ENCODE results near the gene TREX2. TPM values are rescaled to one million over a fixed set of nuclear protein-coding genes. Genes with fewer than 3 reads are reported as not detected.

TREX2 gene
- total and polyA plus RNA-seq, 9 donors = 0.35 to 2.3 (median 0.77) TPM; not detected in 2

- no peak overlapping the region for H3K27ac ChIP-seq
- 75 to 89% (median 82%) methylated on average over 11 of the region's 11 CpGs for WGBS, 3 donors
- no peak for DNase-seq
- H3K36me3 ChIP-seq = no peaks in the 10 kb centered on the region
- TF ChIP-seq CTCF (IDR thresholded peaks at IDR 0.05) (no peak), EP300 (IDR thresholded peaks at IDR 0.05) (no peak), POLR2A (IDR thresholded peaks at IDR 0.05) (no peak)
- no peak overlapping the region for H3K4me3 ChIP-seq
- intact Hi-C loops (cut with DNase I) = no loop called here
- no peaks in the 10 kb centered on the region for H3K9me3 ChIP-seq
- peaks cover 3% of the 10 kb centered on the region for H3K4me1 ChIP-seq (ENCODE audit: insufficient read depth)
- no peaks in the 10 kb centered on the region for H3K27me3 ChIP-seq
These were observed 47.2 kb upstream of the TREX2 start for GRCh38 chrX:153493085-153493484.

GRCh38 chrX:153492543-153492942 is 46.7 kb upstream of the TREX2 start:
- TF ChIP-seq POLR2A (IDR thresholded peaks at IDR 0.05) (no peak), CTCF (IDR thresholded peaks at IDR 0.05) (no peak), EP300 (IDR thresholded peaks at IDR 0.05) (no peak)
- Histone ChIP-seq H3K27me3 (no peaks in the 10 kb centered on the region), H3K9me3 (no peaks in the 10 kb centered on the region), H3K4me1 (ENCODE audit: insufficient read depth) (peaks cover 8% of the 10 kb centered on the region), H3K27ac (no peak overlapping the region), H3K4me3 (no peak overlapping the region), H3K36me3 (no peaks in the 10 kb centered on the region)
- intact Hi-C loops (cut with DNase I) = no loop called here
- no peak for DNase-seq
- 79 to 88% (median 83%) methylated on average over 12 of the region's 12 CpGs for WGBS, 3 donors

- Histone ChIP-seq H3K4me1 (ENCODE audit: insufficient read depth) (peaks cover 10% of the 10 kb centered on the region), H3K27me3 (no peaks in the 10 kb centered on the region), H3K36me3 (no peaks in the 10 kb centered on the region), H3K4me3 (no peak overlapping the region), H3K9me3 (no peaks in the 10 kb centered on the region), H3K27ac (no peak overlapping the region)
- 27 to 48% (median 43%) methylated on average over 11 of the region's 11 CpGs for WGBS, 3 donors
- DNase-seq = no peak
- TF ChIP-seq EP300 (IDR thresholded peaks at IDR 0.05) (no peak), POLR2A (IDR thresholded peaks at IDR 0.05) (no peak), CTCF (IDR thresholded peaks at IDR 0.05) (no peak)
- intact Hi-C loops (cut with DNase I) = no loop called here
These were observed 46.1 kb upstream of the TREX2 start for GRCh38 chrX:153491918-153492317.

- TF ChIP-seq CTCF (IDR thresholded peaks at IDR 0.05) (no peak), POLR2A (IDR thresholded peaks at IDR 0.05) (no peak), EP300 (IDR thresholded peaks at IDR 0.05) (no peak)
- WGBS, 3 donors = 54 to 68% (median 58%) methylated on average over 10 of the region's 10 CpGs
- no peak overlapping the region for H3K27ac ChIP-seq
These were observed 45.6 kb upstream of the TREX2 start for GRCh38 chrX:153491351-153491914.

More at GRCh38 chrX:153491351-153491914, 45.6 kb upstream of the TREX2 start:
- Histone ChIP-seq H3K4me3 (no peak overlapping the region), H3K36me3 (no peaks in the 10 kb centered on the region), H3K27me3 (no peaks in the 10 kb centered on the region), H3K4me1 (ENCODE audit: insufficient read depth) (peaks cover 10% of the 10 kb centered on the region), H3K9me3 (no peaks in the 10 kb centered on the region)
- peak in 1 of 5 donors; percentile 39 for DNase-seq
- intact Hi-C loops (cut with DNase I) = no loop called here

All from ovary (tissue), 9 donors.